HG03103 (cell line): ENCODE results near the gene TWIST2.

ENCODE experiments used
- ATAC-seq: cut with Tn5 transposase; IDR thresholded peaks from one replicate; pipeline ENCODE4 v1.9.1; 2021; ENCODE audit warnings: low read depth; ENCODE audit not compliant: unreplicated experiment

TWIST2 gene

GRCh38 chr2:238886453-238887094 lies 38.7 kb downstream of the TWIST2 start:
- no peak for ATAC-seq

- no peak for ATAC-seq
These were observed 39.7 kb downstream of the TWIST2 start for GRCh38 chr2:238887616-238888015.

GRCh38 chr2:238888781-238889180 lies 40.9 kb downstream of the TWIST2 start:
- ATAC-seq, result no peak

GRCh38 chr2:238890131-238890530 lies 42.2 kb downstream of the TWIST2 start:
- no peak for ATAC-seq

- ATAC-seq, result no peak
These were observed 43.0 kb downstream of the TWIST2 start for GRCh38 chr2:238890618-238891456.

GRCh38 chr2:238891457-238892203 lies 43.7 kb downstream of the TWIST2 start:
- no peak for ATAC-seq

- ATAC-seq, result no peak
These were observed 44.3 kb downstream of the TWIST2 start for GRCh38 chr2:238892204-238892500.

GRCh38 chr2:238892796-238893195 lies 44.9 kb downstream of the TWIST2 start:
- no peak for ATAC-seq

- no peak for ATAC-seq
These were observed 45.6 kb downstream of the TWIST2 start for GRCh38 chr2:238893349-238894000.

- no peak for ATAC-seq
These were observed 46.5 kb downstream of the TWIST2 start for GRCh38 chr2:238894226-238894949.

GRCh38 chr2:238894950-238895298 lies 47.0 kb downstream of the TWIST2 start:
- no peak for ATAC-seq

GRCh38 chr2:238895361-238895882 lies 47.5 kb downstream of the TWIST2 start:
- no peak for ATAC-seq

- ATAC-seq, result no peak
These were observed 48.2 kb downstream of the TWIST2 start for GRCh38 chr2:238895891-238896600.

- ATAC-seq, result no peak
These were observed 48.8 kb downstream of the TWIST2 start for GRCh38 chr2:238896641-238897040.

GRCh38 chr2:238897122-238897880 lies 49.4 kb downstream of the TWIST2 start:
- no peak for ATAC-seq

GRCh38 chr2:238897911-238898311 lies 50.0 kb downstream of the TWIST2 start:
- ATAC-seq, result no peak

- ATAC-seq, result no peak
These were observed 50.8 kb downstream of the TWIST2 start for GRCh38 chr2:238898534-238899281.

GRCh38 chr2:238899386-238899785 lies 51.5 kb downstream of the TWIST2 start:
- no peak for ATAC-seq
